ENCODE measurements around the gene BICRA. TPM values are rescaled to one million over a fixed set of nuclear protein-coding genes. Genes with fewer than 3 reads are reported as not detected.

Gene BICRA
- total RNA-seq, 1 experiment from 2014 or later = 0.95 TPM

- H3K4me1 ChIP-seq = no peaks in the 10 kb centered on the region
- H3K4me3 ChIP-seq = no peak overlapping the region
- no peaks in the 10 kb centered on the region for H3K27me3 ChIP-seq
- H3K9me3 ChIP-seq (replicated peaks) = no peaks in the 10 kb centered on the region
- DNase-seq = no peak
- H3K36me3 ChIP-seq = peaks cover 18% of the 10 kb centered on the region
- H3K27ac ChIP-seq = no peak overlapping the region
These were observed 70.4 kb downstream of the BICRA start for GRCh38 chr19:47679251-47679900.

- Histone ChIP-seq H3K4me3 (no peak overlapping the region), H3K36me3 (peaks cover 21% of the 10 kb centered on the region), H3K27ac (no peak overlapping the region), H3K9me3 (replicated peaks) (no peaks in the 10 kb centered on the region), H3K4me1 (no peaks in the 10 kb centered on the region), H3K27me3 (no peaks in the 10 kb centered on the region)
- DNase-seq = no peak
These were observed 71.3 kb downstream of the BICRA start for GRCh38 chr19:47679922-47680857.

GRCh38 chr19:47680858-47681332, 72.0 kb downstream of the BICRA start:
- no peak for DNase-seq
- H3K4me3 ChIP-seq = no peak overlapping the region
- H3K4me1 ChIP-seq = no peaks in the 10 kb centered on the region
- no peaks in the 10 kb centered on the region for H3K27me3 ChIP-seq
- H3K27ac ChIP-seq = no peak overlapping the region
- H3K36me3 ChIP-seq = peaks cover 21% of the 10 kb centered on the region
- no peaks in the 10 kb centered on the region for H3K9me3 ChIP-seq (replicated peaks)

DNA sequence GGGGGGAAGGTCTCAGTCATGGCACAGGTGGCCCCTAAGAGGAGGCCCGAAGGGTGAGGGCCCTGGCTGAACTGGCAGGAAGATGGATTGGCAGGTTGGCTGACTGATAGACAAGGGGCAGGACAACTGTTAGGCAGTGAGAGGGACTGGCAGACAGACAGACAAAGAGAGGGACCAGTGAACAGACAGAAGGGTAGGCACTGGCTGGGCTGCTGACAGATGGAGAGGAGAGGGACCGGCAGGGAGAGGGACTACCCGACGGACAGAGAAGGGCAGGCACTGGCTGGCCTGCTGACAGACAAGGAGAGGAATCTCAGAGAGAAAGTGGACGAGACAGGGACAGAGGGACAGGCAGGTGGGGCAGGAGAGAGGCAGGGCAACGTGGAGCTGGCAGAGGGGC, 72.5 kb downstream of the BICRA start:
- DNase-seq = no peak
- no peaks in the 10 kb centered on the region for H3K27me3 ChIP-seq
- peaks cover 21% of the 10 kb centered on the region for H3K36me3 ChIP-seq
- H3K4me1 ChIP-seq = no peaks in the 10 kb centered on the region
- H3K27ac ChIP-seq = no peak overlapping the region
- H3K4me3 ChIP-seq = no peak overlapping the region
- H3K9me3 ChIP-seq (replicated peaks) = no peaks in the 10 kb centered on the region

DNA sequence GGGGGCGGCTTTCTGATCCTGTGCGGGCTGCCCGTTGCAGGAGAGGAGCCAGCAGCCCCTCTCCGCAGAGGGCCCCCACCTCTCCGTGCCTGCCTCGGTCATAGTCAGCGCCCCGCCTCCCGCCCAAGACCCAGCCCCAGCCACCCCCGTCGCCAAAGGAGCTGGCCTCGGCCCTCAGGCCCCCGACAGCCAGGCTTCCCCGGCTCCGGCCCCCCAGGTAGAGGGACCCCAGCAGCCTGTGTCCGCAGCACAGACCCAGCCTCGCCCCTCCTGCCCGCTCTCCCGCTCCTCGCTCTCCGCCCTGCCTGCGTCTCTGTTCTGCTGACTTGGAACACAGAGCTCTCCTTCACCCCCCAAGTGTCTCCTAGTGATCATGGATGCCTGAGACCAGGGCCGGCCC, 73.0 kb downstream of the BICRA start:
- no peak overlapping the region for H3K27ac ChIP-seq
- H3K4me1 ChIP-seq = no peaks in the 10 kb centered on the region
- H3K9me3 ChIP-seq (replicated peaks) = no peaks in the 10 kb centered on the region
- H3K27me3 ChIP-seq = no peaks in the 10 kb centered on the region
- no peak for DNase-seq
- H3K36me3 ChIP-seq = peaks cover 17% of the 10 kb centered on the region
- no peak overlapping the region for H3K4me3 ChIP-seq

GRCh38 chr19:47682939-47683338, 74.0 kb downstream of the BICRA start:
- DNase-seq = no peak
- no peaks in the 10 kb centered on the region for H3K27me3 ChIP-seq
- no peak overlapping the region for H3K27ac ChIP-seq
- H3K9me3 ChIP-seq (replicated peaks) = no peaks in the 10 kb centered on the region
- H3K36me3 ChIP-seq = peaks cover 14% of the 10 kb centered on the region
- no peaks in the 10 kb centered on the region for H3K4me1 ChIP-seq
- no peak overlapping the region for H3K4me3 ChIP-seq

- H3K36me3 ChIP-seq = peaks cover 9% of the 10 kb centered on the region; the same call in 1 of the 2 replicates
- no peak overlapping the region for H3K27ac ChIP-seq
- no peak overlapping the region for H3K4me3 ChIP-seq
- no peaks in the 10 kb centered on the region for H3K4me1 ChIP-seq
- no peaks in the 10 kb centered on the region for H3K9me3 ChIP-seq (replicated peaks)
- no peaks in the 10 kb centered on the region for H3K27me3 ChIP-seq
- no peak for DNase-seq
These were observed 77.9 kb downstream of the BICRA start for GRCh38 chr19:47686679-47687450.

DNA sequence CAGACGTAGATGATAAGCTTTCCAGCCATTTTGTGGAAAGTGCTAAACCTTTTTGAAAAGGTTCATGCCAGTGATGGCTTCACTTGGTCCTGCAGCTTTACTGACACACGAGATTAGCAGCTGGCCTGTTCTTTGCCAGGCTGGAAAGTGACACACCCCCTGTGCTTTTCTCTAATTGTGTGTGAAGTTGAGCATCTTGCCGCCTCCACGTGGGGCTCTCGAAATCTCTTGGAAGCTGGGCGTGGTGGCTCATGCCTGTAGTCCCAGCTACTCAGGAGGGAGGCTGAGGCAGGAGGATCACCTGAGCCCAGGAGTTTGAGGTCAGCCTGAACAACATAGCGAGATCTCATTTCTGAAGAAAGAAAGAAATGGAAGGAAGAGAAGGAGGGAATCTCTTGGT, 79.0 kb downstream of the BICRA start:
- no peak for DNase-seq
- no peaks in the 10 kb centered on the region for H3K27me3 ChIP-seq
- H3K4me1 ChIP-seq = no peaks in the 10 kb centered on the region
- peaks cover 9% of the 10 kb centered on the region; the same call in 1 of the 2 replicates for H3K36me3 ChIP-seq
- H3K9me3 ChIP-seq (replicated peaks) = no peaks in the 10 kb centered on the region
- H3K27ac ChIP-seq = no peak overlapping the region
- no peak overlapping the region for H3K4me3 ChIP-seq

DNA sequence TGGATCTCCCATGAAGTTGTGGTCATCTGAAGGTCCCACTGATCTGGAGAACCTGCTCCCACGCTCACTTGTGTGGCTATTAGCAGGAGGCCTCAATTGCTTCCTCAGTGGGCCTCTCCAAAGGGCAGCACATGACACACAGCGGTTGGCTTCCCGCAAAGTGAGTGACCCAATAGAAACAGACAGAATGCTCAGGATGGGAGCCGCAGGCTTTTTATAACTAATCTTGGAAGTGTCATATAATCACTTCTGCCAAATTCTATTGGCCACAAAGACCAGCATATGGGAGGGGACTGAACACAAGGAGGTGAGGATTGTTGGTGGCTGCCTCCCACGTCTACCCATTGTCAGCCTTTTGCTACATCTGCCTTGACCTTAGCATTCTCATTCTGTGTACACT, 82.2 kb downstream of the BICRA start:
- Histone ChIP-seq H3K36me3 (peaks cover 4% of the 10 kb centered on the region; the same call in 1 of the 2 replicates), H3K27me3 (no peaks in the 10 kb centered on the region), H3K4me1 (no peaks in the 10 kb centered on the region), H3K4me3 (no peak overlapping the region), H3K9me3 (replicated peaks) (no peaks in the 10 kb centered on the region), H3K27ac (no peak overlapping the region)
- DNase-seq = no peak

DNA sequence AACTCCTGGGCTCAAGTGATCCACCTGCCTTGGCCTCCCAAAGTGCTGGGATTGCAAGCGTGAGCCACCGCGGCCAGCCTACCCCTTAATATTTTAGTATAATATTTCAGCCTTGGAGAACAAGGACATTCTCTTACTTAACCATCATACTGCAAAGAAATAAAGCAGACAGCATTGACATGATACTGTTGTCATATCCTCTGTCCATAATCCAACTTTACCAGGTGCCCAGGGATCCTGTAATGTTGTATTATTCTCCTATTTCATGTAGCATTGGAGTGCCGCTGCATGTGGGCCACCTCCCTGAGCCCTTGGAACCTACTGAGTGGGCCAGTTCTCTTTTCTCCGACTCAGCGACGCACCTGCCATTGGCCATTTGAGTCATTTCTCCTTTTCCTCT, 82.8 kb downstream of the BICRA start:
- H3K27me3 ChIP-seq = no peaks in the 10 kb centered on the region
- H3K36me3 ChIP-seq = peaks cover 4% of the 10 kb centered on the region; the same call in 1 of the 2 replicates
- H3K27ac ChIP-seq = no peak overlapping the region
- H3K4me3 ChIP-seq = no peak overlapping the region
- DNase-seq = no peak
- H3K4me1 ChIP-seq = no peaks in the 10 kb centered on the region
- no peaks in the 10 kb centered on the region for H3K9me3 ChIP-seq (replicated peaks)

GRCh38 chr19:47693489-47693888, 84.6 kb downstream of the BICRA start:
- Histone ChIP-seq H3K27me3 (no peaks in the 10 kb centered on the region), H3K9me3 (replicated peaks) (no peaks in the 10 kb centered on the region), H3K27ac (no peak overlapping the region), H3K36me3 (no peaks in the 10 kb centered on the region), H3K4me1 (no peaks in the 10 kb centered on the region), H3K4me3 (no peak overlapping the region)
- DNase-seq = no peak

GRCh38 chr19:47693903-47694302, 85.0 kb downstream of the BICRA start:
- Histone ChIP-seq H3K27me3 (no peaks in the 10 kb centered on the region), H3K36me3 (no peaks in the 10 kb centered on the region), H3K4me3 (no peak overlapping the region), H3K27ac (no peak overlapping the region), H3K4me1 (no peaks in the 10 kb centered on the region), H3K9me3 (replicated peaks) (no peaks in the 10 kb centered on the region)
- DNase-seq = no peak

DNA sequence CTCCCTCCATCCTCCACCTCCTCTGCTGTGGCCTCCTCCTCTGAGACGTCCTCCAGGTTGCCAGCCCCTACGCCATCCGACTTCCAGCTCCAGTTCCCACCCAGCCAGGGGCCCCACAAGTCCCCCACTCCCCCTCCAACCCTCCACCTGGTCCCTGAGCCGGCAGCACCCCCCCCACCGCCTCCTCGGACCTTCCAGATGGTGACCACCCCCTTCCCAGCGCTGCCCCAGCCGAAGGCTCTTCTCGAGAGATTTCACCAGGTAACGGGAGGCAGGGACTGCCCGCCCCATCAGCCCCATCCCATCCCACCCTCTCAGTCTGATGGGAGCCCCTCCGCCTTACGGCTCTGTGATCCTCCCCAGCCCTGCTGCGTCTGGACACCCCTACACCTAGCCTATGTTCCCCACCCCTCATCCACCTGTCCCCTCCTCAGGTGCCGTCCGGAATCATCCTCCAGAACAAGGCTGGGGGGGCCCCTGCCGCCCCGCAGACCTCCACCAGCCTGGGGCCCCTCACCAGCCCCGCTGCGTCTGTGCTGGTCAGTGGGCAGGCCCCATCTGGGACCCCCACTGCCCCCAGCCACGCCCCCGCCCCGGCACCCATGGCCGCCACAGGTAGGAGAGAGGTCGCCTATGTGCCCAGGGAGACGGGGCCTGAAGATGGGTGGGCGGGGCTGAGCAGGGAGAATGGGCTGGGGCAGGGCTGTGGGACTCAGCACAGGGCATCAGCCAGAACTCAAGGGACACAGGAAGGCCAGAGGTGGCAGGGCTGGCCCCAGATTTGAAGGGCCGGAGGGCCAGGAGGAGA, 85.7 kb downstream of the BICRA start:
- no peak for DNase-seq
- Histone ChIP-seq H3K4me1 (no peaks in the 10 kb centered on the region), H3K27me3 (no peaks in the 10 kb centered on the region), H3K9me3 (replicated peaks) (no peaks in the 10 kb centered on the region), H3K4me3 (no peak overlapping the region), H3K27ac (no peak overlapping the region), H3K36me3 (peaks cover 5% of the 10 kb centered on the region)

All from SJCRH30 (cell line).